Body of pancreas (tissue), 4 donors: ENCODE data around the gene RASA2.

Experiments used
- CTCF ChIP-seq, 7 experiments: fragments of 450-650 bp in 4 of 7; fragments of 200-600 bp in 3 of 7; sonication (generic) in 3 of 7; IDR thresholded peaks; one replicate each; pipeline ENCODE4 v1.5.1; 2016 to 2019; ENCODE audit warnings: antibody characterized with exemption in 7 of 7
- POLR2A ChIP-seq, 3 donors: fragments of 450-650 bp; IDR thresholded peaks; one replicate each; pipeline ENCODE4 v1.6.1; 2016; ENCODE audit warnings: antibody characterized with exemption in 3 of 3, mild to moderate bottlenecking in 2 of 3

GRCh38 chr3:141537856-141538255 lies 51.0 kb downstream of the RASA2 start:
- TF ChIP-seq CTCF (IDR thresholded peaks at IDR 0.05) (no peak), POLR2A (IDR thresholded peaks at IDR 0.05) (no peak)
